C4-2B (cell line): Measurements from ENCODE around the gene GIT1.

ENCODE experiments used
- ZFX ChIP-seq: fragments of 450-650 bp; IDR thresholded peaks from 2 replicates; pipeline ENCODE4 v1.6.1; 2017
- TF ChIP-seq, protein P1 (sequence below): fragments of 450-650 bp; conservative IDR thresholded peaks from 2 replicates; pipeline ENCODE4 v1.5.1; 2017; ENCODE audit warnings: mild to moderate bottlenecking

DNA sequence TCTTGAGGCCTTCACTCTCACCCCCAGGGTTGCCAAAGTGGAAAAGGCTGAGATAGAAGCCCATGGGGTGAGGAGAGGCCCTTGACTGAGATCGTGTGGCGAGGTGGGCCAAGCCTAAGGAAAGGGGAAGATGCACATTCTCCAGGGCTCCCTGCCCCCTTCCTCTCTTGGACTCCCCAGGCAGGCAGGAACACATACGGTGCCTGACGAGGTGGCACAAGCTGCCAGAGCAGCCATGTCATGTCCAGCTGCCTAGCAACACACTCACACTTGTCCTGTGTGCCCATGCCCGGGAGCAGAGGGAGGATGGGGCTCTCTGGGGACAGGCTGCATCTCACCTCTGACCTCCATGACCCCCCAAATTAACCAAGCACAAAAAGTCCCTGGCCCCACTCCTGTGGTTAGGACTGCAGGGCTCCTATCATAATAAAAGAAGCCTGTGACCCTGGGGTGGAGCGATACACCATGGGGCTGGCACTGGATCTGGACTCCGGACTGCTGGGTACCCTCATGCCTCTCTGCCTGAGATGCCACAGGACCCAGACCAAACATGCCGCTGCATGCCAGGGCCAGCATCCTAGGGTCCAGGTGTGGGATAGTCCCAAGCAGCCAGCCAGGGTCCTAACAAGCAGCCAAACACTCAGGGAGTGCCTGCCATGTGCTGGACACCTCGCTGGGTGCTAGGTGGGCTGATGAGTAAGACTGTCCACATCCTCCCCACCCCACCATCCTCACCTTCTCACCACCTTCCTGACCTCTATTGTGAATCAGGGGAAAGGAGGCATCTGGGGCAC lies 2.6 kb downstream of the GIT1 start:
- TF ChIP-seq, protein P1, sequence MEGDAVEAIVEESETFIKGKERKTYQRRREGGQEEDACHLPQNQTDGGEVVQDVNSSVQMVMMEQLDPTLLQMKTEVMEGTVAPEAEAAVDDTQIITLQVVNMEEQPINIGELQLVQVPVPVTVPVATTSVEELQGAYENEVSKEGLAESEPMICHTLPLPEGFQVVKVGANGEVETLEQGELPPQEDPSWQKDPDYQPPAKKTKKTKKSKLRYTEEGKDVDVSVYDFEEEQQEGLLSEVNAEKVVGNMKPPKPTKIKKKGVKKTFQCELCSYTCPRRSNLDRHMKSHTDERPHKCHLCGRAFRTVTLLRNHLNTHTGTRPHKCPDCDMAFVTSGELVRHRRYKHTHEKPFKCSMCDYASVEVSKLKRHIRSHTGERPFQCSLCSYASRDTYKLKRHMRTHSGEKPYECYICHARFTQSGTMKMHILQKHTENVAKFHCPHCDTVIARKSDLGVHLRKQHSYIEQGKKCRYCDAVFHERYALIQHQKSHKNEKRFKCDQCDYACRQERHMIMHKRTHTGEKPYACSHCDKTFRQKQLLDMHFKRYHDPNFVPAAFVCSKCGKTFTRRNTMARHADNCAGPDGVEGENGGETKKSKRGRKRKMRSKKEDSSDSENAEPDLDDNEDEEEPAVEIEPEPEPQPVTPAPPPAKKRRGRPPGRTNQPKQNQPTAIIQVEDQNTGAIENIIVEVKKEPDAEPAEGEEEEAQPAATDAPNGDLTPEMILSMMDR: no peak
- no peak for TF ChIP-seq ZFX
